Left lung (tissue), 10 donors: ENCODE results near the gene SLC49A3. TPM values are rescaled to one million over a fixed set of nuclear protein-coding genes. Genes with fewer than 3 reads are reported as not detected.

Source experiments
- ATAC-seq: fragments of 200-7000 bp; cut with Tn5 transposase; one replicate; pipeline ENCODE4 v1.9.1; 2020; ENCODE audit warnings: moderate library complexity
- DNase-seq, 4 donors: peaks; one replicate each; pipeline ENCODE4 v3.0.0-alpha.2; 2013 to 2020
- H3K27ac ChIP-seq, 2 donors: fragments of 200-600 bp; sonication (generic) in 1 of 2; one replicate each; pipeline versions ENCODE4 v1.5.0 to v1.8.0; 2020 to 2021
- H3K27me3 ChIP-seq, 2 donors: fragments of 200-600 bp; sonication (generic) in 1 of 2; one replicate each; pipeline versions ENCODE4 v1.5.0 to v1.8.0; 2020 to 2021
- H3K36me3 ChIP-seq, 2 donors: fragments of 200-600 bp; sonication (generic) in 1 of 2; one replicate each; pipeline versions ENCODE4 v1.5.0 to v1.8.0; 2020 to 2021
- H3K4me1 ChIP-seq, 2 donors: fragments of 200-600 bp; one replicate each; pipeline ENCODE4 v1.8.0; 2021
- H3K4me3 ChIP-seq, 2 donors: fragments of 200-600 bp; sonication (generic) in 1 of 2; one replicate each; pipeline versions ENCODE4 v1.5.0 to v1.8.0; 2020 to 2021; ENCODE audit warnings: mild to moderate bottlenecking in 1 of 2
- H3K9me3 ChIP-seq, 2 donors: fragments of 200-600 bp; sonication (generic) in 1 of 2; one replicate each; pipeline versions ENCODE4 v1.5.0 to v1.8.0; 2020 to 2021
- intact Hi-C, 2 donors: fragments of 100-400 bp; cut with DNase I; formaldehyde crosslinking; loops; one replicate each; pipeline versions ENCODE4 v1.11.2 to v1.14.2; 2022
- polyA plus RNA-seq, 6 donors: library from polyadenylated mRNA; unstranded; fragments of 120-200 nt; gene quantifications; one replicate each; pipeline ENCODE4 v1.2.1, GENCODE V29; 2013; ENCODE audit not compliant: insufficient read length in 6 of 6
- total RNA-seq, 2 donors: library from RNA; stranded (reverse); fragmentation: NEBNext Ultra II Directional; extraction: Animal tissue kit (Norgen Biotek cat#: 25700); gene quantifications; one replicate each; pipeline ENCODE4 v1.2.1, GENCODE V29; 2021
- TF ChIP-seq, protein P1 (sequence below), 2 donors: fragments of 200-600 bp; sonication (generic) in 1 of 2; IDR thresholded peaks; one replicate each; pipeline versions ENCODE4 v1.5.0 to v1.8.0; 2021; ENCODE audit warnings: antibody characterized with exemption in 2 of 2
- donor health status: DM: no; HTN: yes; CAD: no.
- donor health status: DM: no; HTN: no; CAD: no.

The SLC49A3 gene
- total and polyA plus RNA-seq, 8 donors = 7.4 to 27.5 (median 8.8) TPM

DNA sequence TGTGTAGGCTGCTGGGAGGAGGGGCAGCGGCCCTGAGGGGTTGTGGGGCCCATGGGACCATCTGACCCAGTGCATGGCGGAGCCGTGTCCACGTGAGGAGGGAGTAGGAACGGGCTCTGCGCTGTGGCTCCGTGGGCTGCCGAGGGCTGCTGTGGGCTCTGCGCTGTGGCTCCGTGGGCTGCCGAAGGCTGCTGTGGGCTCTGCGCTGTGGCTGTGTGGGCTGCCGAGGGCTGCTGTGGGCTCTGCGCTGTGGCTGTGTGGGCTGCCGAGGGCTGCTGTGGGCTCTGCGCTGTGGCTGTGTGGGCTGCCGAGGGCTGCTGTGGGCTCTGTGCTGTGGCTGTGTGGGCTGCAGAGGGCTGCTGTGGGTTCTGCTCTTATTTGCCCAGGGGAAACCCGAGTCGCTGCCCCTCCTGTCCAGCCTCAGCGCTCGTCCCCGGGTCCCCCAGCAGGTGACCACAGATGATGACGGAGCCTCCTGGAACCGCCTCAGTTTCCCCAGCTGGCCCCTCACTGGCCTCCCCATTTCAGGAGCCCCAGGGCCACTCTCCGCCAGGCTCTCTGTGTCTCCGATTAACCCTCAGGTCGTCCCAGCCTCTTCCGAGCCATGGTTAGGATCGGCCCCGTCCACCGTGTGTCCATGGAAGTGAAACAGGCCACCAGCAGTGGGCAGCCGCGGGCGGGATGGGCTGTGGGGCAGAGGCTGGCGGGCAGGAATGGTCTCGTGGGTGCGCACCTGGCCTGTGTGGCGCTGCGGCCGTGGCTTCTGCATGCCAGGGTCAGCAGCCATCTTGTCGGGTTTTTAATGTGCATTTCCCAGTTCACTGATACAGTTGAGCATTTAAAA, 36.7 kb upstream of the SLC49A3 start:
- ATAC-seq = no peak
- no peak overlapping the region for H3K4me3 ChIP-seq
- H3K4me1 ChIP-seq = peaks cover 8 to 31% of the 10 kb centered on the region in 2 donors
- no peak for DNase-seq
- intact Hi-C loops = no loop called here
- no peaks in the 10 kb centered on the region for H3K9me3 ChIP-seq
- TF ChIP-seq, protein P1, sequence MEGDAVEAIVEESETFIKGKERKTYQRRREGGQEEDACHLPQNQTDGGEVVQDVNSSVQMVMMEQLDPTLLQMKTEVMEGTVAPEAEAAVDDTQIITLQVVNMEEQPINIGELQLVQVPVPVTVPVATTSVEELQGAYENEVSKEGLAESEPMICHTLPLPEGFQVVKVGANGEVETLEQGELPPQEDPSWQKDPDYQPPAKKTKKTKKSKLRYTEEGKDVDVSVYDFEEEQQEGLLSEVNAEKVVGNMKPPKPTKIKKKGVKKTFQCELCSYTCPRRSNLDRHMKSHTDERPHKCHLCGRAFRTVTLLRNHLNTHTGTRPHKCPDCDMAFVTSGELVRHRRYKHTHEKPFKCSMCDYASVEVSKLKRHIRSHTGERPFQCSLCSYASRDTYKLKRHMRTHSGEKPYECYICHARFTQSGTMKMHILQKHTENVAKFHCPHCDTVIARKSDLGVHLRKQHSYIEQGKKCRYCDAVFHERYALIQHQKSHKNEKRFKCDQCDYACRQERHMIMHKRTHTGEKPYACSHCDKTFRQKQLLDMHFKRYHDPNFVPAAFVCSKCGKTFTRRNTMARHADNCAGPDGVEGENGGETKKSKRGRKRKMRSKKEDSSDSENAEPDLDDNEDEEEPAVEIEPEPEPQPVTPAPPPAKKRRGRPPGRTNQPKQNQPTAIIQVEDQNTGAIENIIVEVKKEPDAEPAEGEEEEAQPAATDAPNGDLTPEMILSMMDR (IDR thresholded peaks at IDR 0.05) = no peak
- H3K27me3 ChIP-seq = no peaks in the 10 kb centered on the region
- peaks cover 0 to 21% of the 10 kb centered on the region in 2 donors for H3K36me3 ChIP-seq
- peak overlapping the region; percentile 23 to 41 for H3K27ac ChIP-seq

DNA sequence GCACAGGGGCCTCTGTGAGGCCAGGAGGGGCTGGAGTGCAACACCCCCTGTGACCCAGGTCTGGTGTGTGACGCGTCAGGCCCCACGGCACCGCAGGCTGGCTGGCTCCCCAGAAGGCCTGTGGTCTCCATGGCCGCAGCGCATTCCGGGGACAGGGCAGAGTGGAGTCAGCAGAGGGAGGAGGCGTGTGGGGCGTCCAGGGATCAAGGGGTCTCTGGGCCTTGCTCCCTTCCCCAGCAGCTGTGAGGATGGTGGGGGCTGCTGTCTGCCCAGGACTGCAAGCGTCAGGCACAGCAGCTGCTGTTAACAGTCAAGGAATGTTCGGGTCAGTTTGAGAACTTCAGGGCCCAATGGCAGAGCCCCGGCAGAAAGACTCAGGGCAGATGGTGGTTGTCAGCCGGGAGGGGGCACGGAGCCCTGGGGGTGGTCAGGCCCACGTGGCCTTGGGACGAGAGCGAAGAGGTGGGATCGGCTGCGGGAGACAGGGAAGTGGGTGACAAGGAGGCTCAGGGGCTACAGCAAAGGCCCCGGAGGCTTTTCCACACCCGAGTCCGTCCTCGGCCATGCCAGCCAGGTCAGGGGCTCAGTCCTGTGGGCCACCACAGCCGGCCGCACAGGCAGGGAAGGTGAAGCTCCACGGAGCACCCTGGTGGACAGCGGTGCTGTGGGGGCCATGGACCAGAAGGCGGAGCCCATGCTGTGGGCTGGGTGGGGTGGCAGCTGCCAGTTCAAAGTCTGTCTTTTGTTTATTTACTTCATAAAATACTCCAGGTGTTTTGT, 35.0 kb upstream of the SLC49A3 start:
- no peak overlapping the region for H3K27ac ChIP-seq
- peaks cover 0 to 15% of the 10 kb centered on the region in 2 donors for H3K36me3 ChIP-seq
- ATAC-seq (no peak), DNase-seq (no peak)
- TF ChIP-seq, protein P1 (IDR thresholded peaks at IDR 0.05) = no peak
- H3K9me3 ChIP-seq = no peaks in the 10 kb centered on the region
- H3K4me1 ChIP-seq = peaks cover 8 to 31% of the 10 kb centered on the region in 2 donors
- intact Hi-C loops = no loop called here
- H3K4me3 ChIP-seq = no peak overlapping the region
- H3K27me3 ChIP-seq = no peaks in the 10 kb centered on the region

GRCh38 chr4:722851-723360, 34.0 kb upstream of the SLC49A3 start:
- TF ChIP-seq, protein P1 (IDR thresholded peaks at IDR 0.05) = no peak
- intact Hi-C loops = no loop called here
- Histone ChIP-seq H3K27ac (no peak overlapping the region), H3K4me3 (no peak overlapping the region), H3K27me3 (no peaks in the 10 kb centered on the region), H3K9me3 (no peaks in the 10 kb centered on the region), H3K4me1 (peaks cover 8 to 31% of the 10 kb centered on the region in 2 donors), H3K36me3 (peaks cover 0 to 15% of the 10 kb centered on the region in 2 donors)
- ATAC-seq (no peak), DNase-seq (no peak)

- ATAC-seq (no peak), DNase-seq (peak in 1 of 4 donors; percentile 57)
- H3K36me3 ChIP-seq = peaks cover 0 to 15% of the 10 kb centered on the region in 2 donors
- no peaks in the 10 kb centered on the region for H3K27me3 ChIP-seq
- TF ChIP-seq, protein P1 (IDR thresholded peaks at IDR 0.05) = no peak
- no peak overlapping the region for H3K4me3 ChIP-seq
- H3K27ac ChIP-seq = no peak overlapping the region
- H3K9me3 ChIP-seq = no peaks in the 10 kb centered on the region
- H3K4me1 ChIP-seq = peaks cover 8 to 27% of the 10 kb centered on the region in 2 donors
- intact Hi-C loops = no loop called here
Observed at GRCh38 chr4:722169-722725, 33.3 kb upstream of the SLC49A3 start.
